Brain microvascular endothelial cell (primary cell): ENCODE data around the gene IPO9.

Source experiments
- DNase-seq: peaks from one replicate; pipeline ENCODE4 v3.0.0-alpha.2; 2020
- H3K27ac ChIP-seq: fragments of 250-450 bp; sonication (Bioruptor Pico); 2 replicates; pipeline ENCODE4 v1.5.1; 2020; ENCODE audit warnings: mild to moderate bottlenecking, moderate library complexity
- H3K27me3 ChIP-seq: fragments of 250-450 bp; sonication (Bioruptor Pico); replicated peaks from 2 replicates; pipeline ENCODE4 v1.5.1; 2020; ENCODE audit warnings: mild to moderate bottlenecking
- H3K36me3 ChIP-seq: fragments of 250-450 bp; sonication (Bioruptor Pico); replicated peaks from 2 replicates; pipeline ENCODE4 v1.5.1; 2020; ENCODE audit warnings: mild to moderate bottlenecking
- H3K4me3 ChIP-seq: 2 replicates; pipeline ENCODE4 v1.5.1; 2011; ENCODE audit warnings: low read depth, mild to moderate bottlenecking, control low read depth, low read length, moderate library complexity
- in situ Hi-C: cut with HindIII; loops from 2 replicates; pipeline ENCODE4 v1.10.0; 2017; ENCODE audit warnings: low sequenced_read_pairs, low pct_ligation_motif_present
- TF ChIP-seq, protein P1 (sequence below): IDR thresholded peaks from 2 replicates; pipeline ENCODE4 v1.5.1; 2011; ENCODE audit warnings: low read depth, mild to moderate bottlenecking, moderate library complexity, low read length, control low read depth, inconsistent platforms; ENCODE audit errors: missing control alignments

IPO9 gene

DNA sequence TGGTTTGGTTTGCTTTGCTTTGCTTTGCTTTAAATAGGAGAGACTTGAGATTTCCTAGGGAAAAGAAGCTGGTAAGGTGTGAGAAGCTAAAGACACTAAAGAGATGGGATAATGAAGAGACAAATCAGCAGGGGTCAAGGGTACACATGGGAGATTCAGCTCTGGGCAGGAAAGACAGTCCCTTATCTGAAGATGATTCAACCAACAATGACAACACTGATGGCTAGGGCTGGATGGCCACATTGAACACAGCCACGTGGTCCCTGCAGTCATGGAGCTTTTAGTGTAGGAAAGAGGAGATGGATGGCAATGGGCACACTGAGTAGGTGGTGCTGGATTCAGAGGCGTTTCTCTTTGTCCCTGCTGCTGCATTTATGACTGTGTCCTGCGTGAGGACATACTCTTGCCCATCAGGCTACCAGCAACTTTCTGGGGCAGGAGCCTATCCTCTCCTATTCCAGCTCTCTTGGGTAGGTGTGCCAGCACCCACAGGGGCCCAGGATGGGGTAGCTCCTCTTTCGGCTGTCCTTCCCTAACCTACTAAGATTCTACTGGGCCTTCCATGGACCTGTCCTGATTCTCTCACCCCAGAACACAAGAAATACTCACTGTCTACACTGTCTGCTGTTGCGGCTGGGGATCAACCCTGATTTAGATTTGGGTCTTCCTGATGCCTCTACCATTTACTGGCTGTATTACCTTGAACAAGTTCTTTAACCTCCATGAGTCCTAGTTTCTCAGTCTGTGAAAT is 58.3 kb downstream of the IPO9 start:
- TF ChIP-seq, protein P1, sequence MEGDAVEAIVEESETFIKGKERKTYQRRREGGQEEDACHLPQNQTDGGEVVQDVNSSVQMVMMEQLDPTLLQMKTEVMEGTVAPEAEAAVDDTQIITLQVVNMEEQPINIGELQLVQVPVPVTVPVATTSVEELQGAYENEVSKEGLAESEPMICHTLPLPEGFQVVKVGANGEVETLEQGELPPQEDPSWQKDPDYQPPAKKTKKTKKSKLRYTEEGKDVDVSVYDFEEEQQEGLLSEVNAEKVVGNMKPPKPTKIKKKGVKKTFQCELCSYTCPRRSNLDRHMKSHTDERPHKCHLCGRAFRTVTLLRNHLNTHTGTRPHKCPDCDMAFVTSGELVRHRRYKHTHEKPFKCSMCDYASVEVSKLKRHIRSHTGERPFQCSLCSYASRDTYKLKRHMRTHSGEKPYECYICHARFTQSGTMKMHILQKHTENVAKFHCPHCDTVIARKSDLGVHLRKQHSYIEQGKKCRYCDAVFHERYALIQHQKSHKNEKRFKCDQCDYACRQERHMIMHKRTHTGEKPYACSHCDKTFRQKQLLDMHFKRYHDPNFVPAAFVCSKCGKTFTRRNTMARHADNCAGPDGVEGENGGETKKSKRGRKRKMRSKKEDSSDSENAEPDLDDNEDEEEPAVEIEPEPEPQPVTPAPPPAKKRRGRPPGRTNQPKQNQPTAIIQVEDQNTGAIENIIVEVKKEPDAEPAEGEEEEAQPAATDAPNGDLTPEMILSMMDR: no peak
- Histone ChIP-seq H3K4me3 (no peak overlapping the region), H3K27me3 (no peaks in the 10 kb centered on the region), H3K27ac (no peak overlapping the region), H3K36me3 (no peaks in the 10 kb centered on the region)
- in situ Hi-C loops: no loop called here
- DNase-seq: no peak

- Histone ChIP-seq H3K4me3 (peak within 1 kb of the TSS; percentile 74), H3K36me3 (no peaks in the 10 kb centered on the region), H3K27ac (no peak within 1 kb of the TSS), H3K27me3 (no peaks in the 10 kb centered on the region)
- DNase-seq: no peak
- in situ Hi-C loops: no loop called here
- TF ChIP-seq, protein P1: no peak
Observed at GRCh38 chr1:201888282-201889089, 59.5 kb downstream of the IPO9 start, which contains the start of gene SHISA4. Gene SHISA4, plus strand, starts transcription at chr1:201888898. Its CDS starts 97 bp downstream, at chr1:201888995.

GRCh38 chr1:201889090-201889968 is 60.4 kb downstream of the IPO9 start:
- peak overlapping the region; percentile 74 for H3K4me3 ChIP-seq
- no peaks in the 10 kb centered on the region for H3K36me3 ChIP-seq
- no peak for DNase-seq
- TF ChIP-seq, protein P1: no peak
- H3K27me3 ChIP-seq: no peaks in the 10 kb centered on the region
- in situ Hi-C loops: no loop called here
- H3K27ac ChIP-seq: no peak overlapping the region

DNA sequence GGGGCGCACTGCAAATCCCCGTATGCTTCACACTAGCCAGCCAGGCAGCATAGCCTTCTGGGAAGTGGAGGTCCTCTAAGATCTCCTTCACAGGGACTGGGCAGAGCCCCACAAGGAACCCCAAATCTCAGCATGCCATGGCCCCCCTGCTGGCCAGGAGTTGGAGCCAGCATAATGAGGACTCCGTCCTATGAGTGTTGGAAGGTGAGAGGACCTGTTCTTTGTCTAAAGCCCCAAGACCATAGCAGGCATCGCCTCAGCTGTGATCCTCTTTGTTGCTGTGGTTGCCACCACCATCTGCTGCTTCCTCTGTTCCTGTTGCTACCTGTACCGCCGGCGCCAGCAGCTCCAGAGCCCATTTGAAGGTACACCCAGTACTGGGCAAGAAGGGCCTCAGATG is 61.3 kb downstream of the IPO9 start:
- no peak for DNase-seq
- Histone ChIP-seq H3K27ac (no peak overlapping the region), H3K36me3 (no peaks in the 10 kb centered on the region), H3K4me3 (no peak overlapping the region), H3K27me3 (no peaks in the 10 kb centered on the region)
- in situ Hi-C loops: no loop called here
- TF ChIP-seq, protein P1: peak; percentile 20

- Histone ChIP-seq H3K27me3 (no peaks in the 10 kb centered on the region), H3K36me3 (no peaks in the 10 kb centered on the region), H3K27ac (no peak overlapping the region), H3K4me3 (no peak overlapping the region)
- DNase-seq: no peak
- TF ChIP-seq, protein P1: no peak
- in situ Hi-C loops: no loop called here
Observed at GRCh38 chr1:201890806-201891450, 62.0 kb downstream of the IPO9 start.
